Globus pallidus (tissue), 1 donor: ENCODE results near the gene UPK2.

Experiments
- DNase-seq: peaks from one replicate; pipeline ENCODE4 v3.0.0-alpha.2; 2015; ENCODE audit warnings: low spot score

The UPK2 gene

GRCh38 chr11:118956094-118956846 is at the start of gene UPK2:
UPK2 (plus strand) TSS chr11:118956298; CDS start chr11:118956351, 53 bp downstream.
- peak; percentile 83 for DNase-seq

DNA sequence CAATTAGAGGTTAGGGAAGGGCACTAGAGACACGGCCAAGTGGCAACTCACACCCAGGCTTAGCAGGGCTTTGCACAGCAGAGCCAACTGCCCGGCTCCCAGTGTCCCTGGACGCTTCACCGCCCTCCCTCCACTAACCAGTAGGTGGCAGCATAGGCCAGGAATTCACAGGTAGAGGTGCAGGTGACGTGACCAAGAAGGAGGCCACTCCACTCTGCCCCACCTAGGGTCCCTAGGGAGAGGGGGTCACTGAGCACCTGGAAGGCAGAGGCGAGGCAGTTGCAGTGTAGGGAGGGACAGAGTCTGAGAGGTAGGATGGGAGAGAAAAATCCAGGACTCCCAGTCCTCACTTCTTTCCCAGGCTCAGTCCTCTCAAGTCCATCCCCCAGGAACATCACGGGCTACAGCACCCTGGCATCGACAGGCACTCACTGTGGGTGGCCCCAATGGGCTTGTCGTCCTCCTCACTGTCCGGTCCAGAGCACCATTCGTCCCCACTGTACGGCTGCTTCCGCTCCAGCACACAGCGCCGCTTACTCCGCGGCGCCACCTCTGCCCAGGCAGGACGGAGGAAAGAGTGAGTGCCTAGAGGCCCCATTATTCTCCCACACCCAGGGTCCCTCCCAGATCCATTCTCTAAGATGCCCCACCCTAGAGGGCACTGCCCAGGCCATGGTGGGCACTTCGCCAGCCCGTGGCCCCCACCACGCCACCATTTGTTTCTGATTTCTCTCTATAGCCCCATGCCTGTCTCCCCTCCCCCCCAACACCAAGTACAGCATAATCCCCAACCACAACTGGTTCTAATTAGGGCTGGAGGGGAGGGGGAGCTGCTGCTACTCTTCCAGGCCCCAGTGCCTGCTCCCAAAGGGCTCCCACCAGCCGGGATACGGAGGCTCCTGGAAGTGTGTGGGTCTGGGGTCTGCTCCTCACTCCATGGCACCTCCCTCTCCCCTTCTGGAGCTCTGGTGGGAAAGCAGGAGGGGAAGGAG is 48.8 kb upstream of the UPK2 start:
- peak; percentile 83 for DNase-seq

- no peak for DNase-seq
Measured at GRCh38 chr11:118908264-118908663, 47.8 kb upstream of the UPK2 start.

- DNase-seq, result peak; percentile 81
Measured at GRCh38 chr11:118908901-118909618, 47.0 kb upstream of the UPK2 start.

GRCh38 chr11:118909619-118910308 is 46.3 kb upstream of the UPK2 start:
- DNase-seq, result no peak

GRCh38 chr11:118910309-118911112 is 45.6 kb upstream of the UPK2 start:
- DNase-seq, result peak; percentile 69

- DNase-seq, result no peak
Measured at GRCh38 chr11:118911113-118911879, 44.8 kb upstream of the UPK2 start.

- DNase-seq, result no peak
Measured at GRCh38 chr11:118911880-118912741, 44.0 kb upstream of the UPK2 start.

DNA sequence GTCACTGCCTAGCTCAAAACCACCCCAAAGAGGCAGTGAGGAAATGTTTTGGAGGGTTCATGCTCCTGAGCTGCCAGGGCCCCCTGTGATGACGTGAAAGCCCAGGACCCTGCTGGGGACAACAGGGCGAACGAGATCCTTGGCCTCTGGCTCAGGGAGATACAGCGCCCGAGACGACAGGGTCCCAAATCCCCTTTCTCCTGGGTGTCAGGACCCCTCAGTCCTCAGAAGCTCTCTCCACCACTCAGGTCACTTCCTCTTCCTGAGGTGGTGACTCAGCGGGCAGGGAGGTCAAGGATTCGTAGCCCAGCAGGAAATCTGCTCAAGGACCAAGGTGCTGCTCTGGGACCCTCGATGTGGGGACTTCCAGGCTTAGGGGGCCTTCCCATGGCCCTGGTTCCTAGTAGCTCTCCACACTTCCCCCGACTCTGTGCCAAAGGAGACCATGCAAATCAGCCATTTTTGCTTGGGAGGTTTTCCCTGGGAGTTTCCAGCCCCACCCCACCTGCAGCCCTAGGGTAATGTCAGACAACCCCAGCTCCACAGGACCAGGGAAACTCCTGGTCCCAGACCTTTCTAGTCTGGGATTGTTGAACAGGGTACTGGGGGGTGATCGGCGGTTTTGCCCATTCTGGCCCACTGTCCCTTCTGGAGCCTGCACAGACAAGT is 43.2 kb upstream of the UPK2 start:
- no peak for DNase-seq

- peak; percentile 81 for DNase-seq
Measured at GRCh38 chr11:118913411-118914125, 42.5 kb upstream of the UPK2 start.

DNA sequence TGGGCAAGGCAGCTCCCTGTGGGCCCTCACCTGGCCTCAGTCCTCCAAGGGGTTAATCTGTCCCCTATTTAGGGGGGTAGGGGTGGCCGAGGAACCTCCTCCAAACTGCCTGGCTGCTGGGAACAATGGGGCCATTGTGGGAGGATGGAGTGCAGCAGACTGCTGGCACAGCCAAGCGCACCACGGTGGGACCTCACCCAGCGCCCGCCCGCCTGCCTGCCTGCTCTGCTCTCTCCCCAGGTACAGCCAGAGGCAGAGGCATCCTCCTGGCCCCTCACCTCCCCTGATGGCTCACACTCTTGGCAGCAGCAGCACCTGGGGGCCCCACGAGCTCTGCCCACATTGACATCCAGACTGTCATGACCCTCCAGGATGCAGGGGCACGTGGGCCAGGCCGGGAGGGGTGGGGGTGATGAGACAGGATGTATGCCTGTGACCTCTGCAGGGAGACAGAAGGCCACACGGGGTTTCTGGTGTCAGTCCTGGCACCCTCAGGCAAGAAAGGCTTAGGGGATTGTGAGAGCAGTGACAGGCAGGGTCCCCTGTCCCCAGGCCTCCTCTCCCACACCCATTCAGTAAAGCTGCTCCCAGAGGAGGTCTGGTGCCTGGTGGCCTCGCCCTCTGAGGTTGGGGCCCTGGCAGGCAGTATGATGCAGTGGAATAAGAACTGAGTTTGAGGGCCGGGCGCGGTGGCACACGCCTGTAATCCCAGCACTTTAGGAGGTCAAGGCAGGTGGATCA is 41.8 kb upstream of the UPK2 start:
- DNase-seq, result peak; percentile 88

DNA sequence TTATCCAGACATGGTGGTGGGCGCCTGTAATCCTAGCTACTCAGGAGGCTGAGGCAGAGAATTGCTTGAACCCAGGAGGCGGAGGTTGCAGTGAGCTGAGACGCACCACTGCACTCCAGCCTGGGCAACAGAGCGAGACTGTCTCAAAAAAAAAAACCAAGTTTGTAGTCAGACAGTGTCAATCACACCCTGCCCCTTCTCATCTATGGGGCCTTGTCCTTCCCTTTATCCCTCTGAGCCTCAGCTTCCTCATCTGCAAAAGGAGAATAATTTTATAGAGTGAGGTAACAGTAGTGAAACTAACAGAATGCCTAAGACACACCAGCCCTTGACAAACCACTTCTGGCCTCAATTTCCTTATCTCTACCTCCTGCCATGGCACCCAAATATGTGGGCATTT is 41.1 kb upstream of the UPK2 start:
- DNase-seq, result no peak

GRCh38 chr11:118915396-118915795 is 40.7 kb upstream of the UPK2 start:
- no peak for DNase-seq

DNA sequence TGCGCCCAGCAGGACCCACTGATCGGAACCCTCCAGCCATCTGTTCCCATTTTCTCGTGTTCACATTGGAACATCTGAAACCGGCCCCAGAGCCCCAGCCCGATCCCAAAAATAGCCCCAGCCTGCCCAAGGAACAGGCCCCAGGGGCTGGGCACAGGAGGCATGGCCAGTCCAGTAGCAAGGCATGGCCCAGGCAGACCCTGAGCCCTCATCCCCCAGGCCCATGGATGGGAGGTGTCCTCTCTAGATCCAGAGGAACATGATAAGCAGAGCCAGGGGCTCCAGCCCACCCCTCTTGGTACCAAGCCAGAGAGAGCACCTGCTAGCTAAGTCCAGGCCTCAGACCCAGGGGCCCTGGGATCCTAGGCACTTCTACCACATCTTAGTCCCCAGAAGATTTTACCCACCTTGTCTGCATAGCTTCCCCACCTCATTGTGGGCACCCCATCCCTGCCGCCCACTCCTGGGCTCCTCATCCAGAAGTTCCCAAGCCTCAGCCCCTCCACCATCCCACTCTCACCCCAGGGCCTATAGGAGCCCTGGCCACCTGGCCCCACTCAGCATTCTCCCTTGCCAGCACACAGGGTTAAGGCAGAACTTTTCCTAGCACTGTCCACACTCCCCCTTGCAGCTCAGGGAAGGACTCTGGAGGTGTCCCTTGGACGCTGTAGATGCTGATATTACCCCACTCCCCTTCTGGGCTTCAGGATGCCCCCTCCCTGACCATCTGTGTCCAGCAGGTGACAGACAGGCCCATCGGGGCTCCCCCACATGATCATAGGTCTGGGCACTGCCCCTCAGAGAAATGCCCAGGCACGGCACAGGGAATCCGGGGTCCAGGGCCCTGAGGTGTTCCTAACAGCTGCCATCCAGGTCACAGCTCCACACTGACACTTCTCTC is 39.9 kb upstream of the UPK2 start:
- DNase-seq, result no peak

GRCh38 chr11:118916842-118917388 is 39.2 kb upstream of the UPK2 start:
- DNase-seq, result no peak
